Astrocyte (in vitro differentiated cells and primary cell): ENCODE results near the gene ITFG2.

Source experiments
- EZH2 ChIP-seq: IDR thresholded peaks from 2 replicates; pipeline ENCODE4 v1.6.1; 2012; ENCODE audit warnings: mild to moderate bottlenecking, low read length, inconsistent platforms; ENCODE audit not compliant: insufficient read depth
- TF ChIP-seq, protein P1 (sequence below): IDR thresholded peaks from 2 replicates; pipeline ENCODE4 v1.5.1; 2011; ENCODE audit warnings: low read depth, mild to moderate bottlenecking, inconsistent platforms, low read length, moderate library complexity; ENCODE audit not compliant: insufficient read depth

DNA sequence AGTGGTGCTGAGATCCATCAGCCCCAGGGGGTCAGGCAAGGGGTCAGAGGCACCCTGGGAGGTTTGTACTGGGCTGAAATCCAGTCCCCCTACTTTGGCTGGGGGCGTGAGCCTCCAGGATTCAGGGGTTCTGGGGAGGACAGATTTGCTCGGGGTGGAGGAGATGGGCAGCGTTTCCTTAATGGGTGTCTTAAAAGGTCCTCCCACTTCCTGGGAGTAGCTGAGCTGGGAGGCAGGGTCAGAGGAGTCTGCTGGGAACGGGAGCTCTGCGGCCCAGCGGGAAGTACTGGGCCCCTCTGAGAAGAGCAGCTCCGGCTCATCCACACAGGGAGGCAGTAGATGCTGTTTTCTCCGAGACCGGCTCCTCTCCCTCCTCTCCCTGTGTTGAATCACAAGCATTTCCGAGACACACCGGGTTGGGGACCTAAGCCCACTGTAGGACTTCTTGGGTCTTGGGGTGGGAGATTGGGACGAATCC lies 46.5 kb downstream of the ITFG2 start:
- TF ChIP-seq, protein P1, sequence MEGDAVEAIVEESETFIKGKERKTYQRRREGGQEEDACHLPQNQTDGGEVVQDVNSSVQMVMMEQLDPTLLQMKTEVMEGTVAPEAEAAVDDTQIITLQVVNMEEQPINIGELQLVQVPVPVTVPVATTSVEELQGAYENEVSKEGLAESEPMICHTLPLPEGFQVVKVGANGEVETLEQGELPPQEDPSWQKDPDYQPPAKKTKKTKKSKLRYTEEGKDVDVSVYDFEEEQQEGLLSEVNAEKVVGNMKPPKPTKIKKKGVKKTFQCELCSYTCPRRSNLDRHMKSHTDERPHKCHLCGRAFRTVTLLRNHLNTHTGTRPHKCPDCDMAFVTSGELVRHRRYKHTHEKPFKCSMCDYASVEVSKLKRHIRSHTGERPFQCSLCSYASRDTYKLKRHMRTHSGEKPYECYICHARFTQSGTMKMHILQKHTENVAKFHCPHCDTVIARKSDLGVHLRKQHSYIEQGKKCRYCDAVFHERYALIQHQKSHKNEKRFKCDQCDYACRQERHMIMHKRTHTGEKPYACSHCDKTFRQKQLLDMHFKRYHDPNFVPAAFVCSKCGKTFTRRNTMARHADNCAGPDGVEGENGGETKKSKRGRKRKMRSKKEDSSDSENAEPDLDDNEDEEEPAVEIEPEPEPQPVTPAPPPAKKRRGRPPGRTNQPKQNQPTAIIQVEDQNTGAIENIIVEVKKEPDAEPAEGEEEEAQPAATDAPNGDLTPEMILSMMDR: no peak
- TF ChIP-seq EZH2: no peak
